SK-N-SH (cell line): ENCODE data around the gene MRPL58.

ENCODE experiments used
- CHD2 ChIP-seq: fragments of 150-350 bp; IDR thresholded peaks from 2 replicates; pipeline ENCODE4 v1.6.1; 2018; ENCODE audit warnings: low read length; ENCODE audit not compliant: partially characterized antibody
- CTCF ChIP-seq: fragments of 200-600 bp; sonication (generic); IDR thresholded peaks from 2 replicates; pipeline ENCODE4 v1.6.1; 2017; ENCODE audit warnings: antibody characterized with exemption, mild to moderate bottlenecking, moderate library complexity
- EP300 ChIP-seq, 2 experiments: IDR thresholded peaks; 2 replicates each; pipeline versions ENCODE4 v1.4.0 to v1.6.1; 2012; ENCODE audit warnings: borderline replicate concordance in 1 of 2, low read depth in 1 of 2, low read length in 1 of 2
- GABPA ChIP-seq: IDR thresholded peaks from 2 replicates; pipeline ENCODE4 v1.4.0; 2012; ENCODE audit warnings: low read depth, mild to moderate bottlenecking
- NFIC ChIP-seq: IDR thresholded peaks from 2 replicates; pipeline ENCODE4 v1.4.0; 2012; ENCODE audit warnings: borderline replicate concordance
- RFX5 ChIP-seq: IDR thresholded peaks from 2 replicates; pipeline ENCODE4 v1.6.1; 2012; ENCODE audit warnings: mild to moderate bottlenecking, improper control_type of control experiment, low read length
- SIN3A ChIP-seq: IDR thresholded peaks from 2 replicates; pipeline ENCODE4 v1.6.1; 2012; ENCODE audit warnings: low read depth, mild to moderate bottlenecking, low read length, moderate library complexity, borderline replicate concordance
- YY1 ChIP-seq: IDR thresholded peaks from 2 replicates; pipeline ENCODE4 v1.4.0; 2012; ENCODE audit warnings: low read depth, mild to moderate bottlenecking

- TF ChIP-seq CTCF (no peak), CHD2 (no peak), NFIC (no peak), GABPA (no peak), EP300 (IDR thresholded peaks at IDR 0.05; ENCODE audit: borderline replicate concordance in 1 of 2, low read depth in 1 of 2, low read length in 1 of 2) (no peak), SIN3A (no peak), RFX5 (no peak), YY1 (no peak)
Observed at GRCh38 chr17:75020331-75021110, 8.1 kb downstream of the MRPL58 start.
